Body of pancreas (tissue), 4 donors: ENCODE data around the gene CMIP.

Source experiments
- POLR2A ChIP-seq, 3 donors: fragments of 450-650 bp; IDR thresholded peaks; one replicate each; pipeline ENCODE4 v1.6.1; 2016; ENCODE audit warnings: antibody characterized with exemption in 3 of 3, mild to moderate bottlenecking in 2 of 3
- TF ChIP-seq, protein P1 (sequence below), 7 experiments: fragments of 450-650 bp in 4 of 7; fragments of 200-600 bp in 3 of 7; sonication (generic) in 3 of 7; IDR thresholded peaks; one replicate each; pipeline ENCODE4 v1.5.1; 2016 to 2019; ENCODE audit warnings: antibody characterized with exemption in 7 of 7

- TF ChIP-seq, protein P1, sequence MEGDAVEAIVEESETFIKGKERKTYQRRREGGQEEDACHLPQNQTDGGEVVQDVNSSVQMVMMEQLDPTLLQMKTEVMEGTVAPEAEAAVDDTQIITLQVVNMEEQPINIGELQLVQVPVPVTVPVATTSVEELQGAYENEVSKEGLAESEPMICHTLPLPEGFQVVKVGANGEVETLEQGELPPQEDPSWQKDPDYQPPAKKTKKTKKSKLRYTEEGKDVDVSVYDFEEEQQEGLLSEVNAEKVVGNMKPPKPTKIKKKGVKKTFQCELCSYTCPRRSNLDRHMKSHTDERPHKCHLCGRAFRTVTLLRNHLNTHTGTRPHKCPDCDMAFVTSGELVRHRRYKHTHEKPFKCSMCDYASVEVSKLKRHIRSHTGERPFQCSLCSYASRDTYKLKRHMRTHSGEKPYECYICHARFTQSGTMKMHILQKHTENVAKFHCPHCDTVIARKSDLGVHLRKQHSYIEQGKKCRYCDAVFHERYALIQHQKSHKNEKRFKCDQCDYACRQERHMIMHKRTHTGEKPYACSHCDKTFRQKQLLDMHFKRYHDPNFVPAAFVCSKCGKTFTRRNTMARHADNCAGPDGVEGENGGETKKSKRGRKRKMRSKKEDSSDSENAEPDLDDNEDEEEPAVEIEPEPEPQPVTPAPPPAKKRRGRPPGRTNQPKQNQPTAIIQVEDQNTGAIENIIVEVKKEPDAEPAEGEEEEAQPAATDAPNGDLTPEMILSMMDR (IDR thresholded peaks at IDR 0.05): no peak
- no peak for TF ChIP-seq POLR2A (IDR thresholded peaks at IDR 0.05)
Measured at GRCh38 chr16:81467072-81467471, 22.5 kb downstream of the CMIP start.
